Panc1 (cell line): Measurements from ENCODE around the gene CRK.

Source experiments
- POLR2AphosphoS5 ChIP-seq: IDR thresholded peaks from 2 replicates; pipeline ENCODE4 v1.6.1; 2012; ENCODE audit warnings: mild to moderate bottlenecking, low read depth, low read length, moderate library complexity
- TCF7L2 ChIP-seq: IDR thresholded peaks from 2 replicates; pipeline ENCODE4 v1.6.1; 2011; ENCODE audit warnings: mild to moderate bottlenecking, low read depth, low read length, inconsistent platforms
- TF ChIP-seq, protein P1 (sequence below): fragments of 450-650 bp; IDR thresholded peaks from 2 replicates; pipeline ENCODE4 v1.5.1; 2017; ENCODE audit warnings: mild to moderate bottlenecking

DNA sequence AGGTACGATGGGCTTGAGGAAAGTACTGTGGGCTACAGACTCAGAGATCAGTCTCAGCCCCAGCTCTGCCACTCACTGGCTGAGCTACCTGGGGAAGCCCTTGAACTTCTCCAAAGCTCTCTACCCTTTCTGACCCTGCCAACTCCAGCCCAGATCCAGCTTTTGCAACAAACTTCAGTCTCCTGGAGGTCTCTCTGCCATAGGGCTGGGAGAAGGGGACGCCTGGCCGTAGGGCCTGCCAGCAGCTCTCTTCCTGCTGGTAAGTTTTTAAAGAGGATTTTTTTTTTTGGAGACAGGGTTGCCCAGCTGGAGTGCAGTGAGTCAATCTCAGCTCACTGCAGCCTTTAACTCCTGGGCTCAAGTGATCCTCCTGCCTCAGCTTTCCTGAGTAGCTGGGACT is 48.8 kb upstream of the CRK start:
- TF ChIP-seq, protein P1, sequence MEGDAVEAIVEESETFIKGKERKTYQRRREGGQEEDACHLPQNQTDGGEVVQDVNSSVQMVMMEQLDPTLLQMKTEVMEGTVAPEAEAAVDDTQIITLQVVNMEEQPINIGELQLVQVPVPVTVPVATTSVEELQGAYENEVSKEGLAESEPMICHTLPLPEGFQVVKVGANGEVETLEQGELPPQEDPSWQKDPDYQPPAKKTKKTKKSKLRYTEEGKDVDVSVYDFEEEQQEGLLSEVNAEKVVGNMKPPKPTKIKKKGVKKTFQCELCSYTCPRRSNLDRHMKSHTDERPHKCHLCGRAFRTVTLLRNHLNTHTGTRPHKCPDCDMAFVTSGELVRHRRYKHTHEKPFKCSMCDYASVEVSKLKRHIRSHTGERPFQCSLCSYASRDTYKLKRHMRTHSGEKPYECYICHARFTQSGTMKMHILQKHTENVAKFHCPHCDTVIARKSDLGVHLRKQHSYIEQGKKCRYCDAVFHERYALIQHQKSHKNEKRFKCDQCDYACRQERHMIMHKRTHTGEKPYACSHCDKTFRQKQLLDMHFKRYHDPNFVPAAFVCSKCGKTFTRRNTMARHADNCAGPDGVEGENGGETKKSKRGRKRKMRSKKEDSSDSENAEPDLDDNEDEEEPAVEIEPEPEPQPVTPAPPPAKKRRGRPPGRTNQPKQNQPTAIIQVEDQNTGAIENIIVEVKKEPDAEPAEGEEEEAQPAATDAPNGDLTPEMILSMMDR = no peak
- TF ChIP-seq POLR2AphosphoS5 = no peak
- no peak for TF ChIP-seq TCF7L2
